Measurements from ENCODE around the gene HAVCR1. TPM values are rescaled to one million over a fixed set of nuclear protein-coding genes. Genes with fewer than 3 reads are reported as not detected.
"Not testable (repeated sequence)": the region's sequence is repeated elsewhere in the genome, so short reads cannot be mapped to it uniquely, and the experiment has no call there.

HAVCR1 gene
- total RNA-seq, 1 experiment from 2014 or later: 0.36 TPM

DNA sequence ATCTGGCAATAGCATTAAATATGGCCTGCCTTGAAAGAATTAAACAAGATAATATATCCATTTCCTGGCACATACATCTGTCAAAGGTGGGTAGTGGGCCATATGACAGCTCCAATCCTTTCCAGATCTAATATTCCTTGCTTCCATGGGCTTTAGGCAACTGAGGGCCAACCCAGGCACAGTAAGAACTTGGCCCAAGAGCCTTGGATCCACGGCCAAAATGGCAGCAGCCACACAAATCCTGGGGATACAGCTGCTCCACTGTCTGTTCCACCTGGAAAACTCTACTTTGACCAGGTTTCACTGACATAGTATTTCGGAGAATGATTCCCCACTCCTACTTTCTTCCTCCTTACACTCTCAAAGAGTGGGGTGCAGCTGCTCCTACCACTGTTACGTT, 13.3 kb downstream of the HAVCR1 start:
- BruUV-seq (replicated peaks): no TSS peak
- CTCF ChIA-PET: no interaction called here
- TF ChIP-seq, protein P1, sequence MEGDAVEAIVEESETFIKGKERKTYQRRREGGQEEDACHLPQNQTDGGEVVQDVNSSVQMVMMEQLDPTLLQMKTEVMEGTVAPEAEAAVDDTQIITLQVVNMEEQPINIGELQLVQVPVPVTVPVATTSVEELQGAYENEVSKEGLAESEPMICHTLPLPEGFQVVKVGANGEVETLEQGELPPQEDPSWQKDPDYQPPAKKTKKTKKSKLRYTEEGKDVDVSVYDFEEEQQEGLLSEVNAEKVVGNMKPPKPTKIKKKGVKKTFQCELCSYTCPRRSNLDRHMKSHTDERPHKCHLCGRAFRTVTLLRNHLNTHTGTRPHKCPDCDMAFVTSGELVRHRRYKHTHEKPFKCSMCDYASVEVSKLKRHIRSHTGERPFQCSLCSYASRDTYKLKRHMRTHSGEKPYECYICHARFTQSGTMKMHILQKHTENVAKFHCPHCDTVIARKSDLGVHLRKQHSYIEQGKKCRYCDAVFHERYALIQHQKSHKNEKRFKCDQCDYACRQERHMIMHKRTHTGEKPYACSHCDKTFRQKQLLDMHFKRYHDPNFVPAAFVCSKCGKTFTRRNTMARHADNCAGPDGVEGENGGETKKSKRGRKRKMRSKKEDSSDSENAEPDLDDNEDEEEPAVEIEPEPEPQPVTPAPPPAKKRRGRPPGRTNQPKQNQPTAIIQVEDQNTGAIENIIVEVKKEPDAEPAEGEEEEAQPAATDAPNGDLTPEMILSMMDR (IDR thresholded peaks at IDR 0.05): no peak
- no peak for TF ChIP-seq POLR2AphosphoS5 (IDR thresholded peaks at IDR 0.05; ENCODE audit: low read depth, low read length)
- TF ChIP-seq, protein P2, sequence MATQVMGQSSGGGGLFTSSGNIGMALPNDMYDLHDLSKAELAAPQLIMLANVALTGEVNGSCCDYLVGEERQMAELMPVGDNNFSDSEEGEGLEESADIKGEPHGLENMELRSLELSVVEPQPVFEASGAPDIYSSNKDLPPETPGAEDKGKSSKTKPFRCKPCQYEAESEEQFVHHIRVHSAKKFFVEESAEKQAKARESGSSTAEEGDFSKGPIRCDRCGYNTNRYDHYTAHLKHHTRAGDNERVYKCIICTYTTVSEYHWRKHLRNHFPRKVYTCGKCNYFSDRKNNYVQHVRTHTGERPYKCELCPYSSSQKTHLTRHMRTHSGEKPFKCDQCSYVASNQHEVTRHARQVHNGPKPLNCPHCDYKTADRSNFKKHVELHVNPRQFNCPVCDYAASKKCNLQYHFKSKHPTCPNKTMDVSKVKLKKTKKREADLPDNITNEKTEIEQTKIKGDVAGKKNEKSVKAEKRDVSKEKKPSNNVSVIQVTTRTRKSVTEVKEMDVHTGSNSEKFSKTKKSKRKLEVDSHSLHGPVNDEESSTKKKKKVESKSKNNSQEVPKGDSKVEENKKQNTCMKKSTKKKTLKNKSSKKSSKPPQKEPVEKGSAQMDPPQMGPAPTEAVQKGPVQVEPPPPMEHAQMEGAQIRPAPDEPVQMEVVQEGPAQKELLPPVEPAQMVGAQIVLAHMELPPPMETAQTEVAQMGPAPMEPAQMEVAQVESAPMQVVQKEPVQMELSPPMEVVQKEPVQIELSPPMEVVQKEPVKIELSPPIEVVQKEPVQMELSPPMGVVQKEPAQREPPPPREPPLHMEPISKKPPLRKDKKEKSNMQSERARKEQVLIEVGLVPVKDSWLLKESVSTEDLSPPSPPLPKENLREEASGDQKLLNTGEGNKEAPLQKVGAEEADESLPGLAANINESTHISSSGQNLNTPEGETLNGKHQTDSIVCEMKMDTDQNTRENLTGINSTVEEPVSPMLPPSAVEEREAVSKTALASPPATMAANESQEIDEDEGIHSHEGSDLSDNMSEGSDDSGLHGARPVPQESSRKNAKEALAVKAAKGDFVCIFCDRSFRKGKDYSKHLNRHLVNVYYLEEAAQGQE (IDR thresholded peaks at IDR 0.05; ENCODE audit: insufficient read depth in 1 of 2, low read depth in 2 of 2, low read length in 1 of 2): no peak
- no peak for TF ChIP-seq TCF7L2 (IDR thresholded peaks at IDR 0.05; ENCODE audit: low read depth, low read length)
- no peak for TF ChIP-seq SIN3A (IDR thresholded peaks at IDR 0.05; ENCODE audit: borderline replicate concordance, insufficient read depth, low read depth, low read length)
- H3K9me3 ChIP-seq (ENCODE audit: control insufficient read depth, insufficient read depth, low read depth, low read length): no peaks in the 10 kb centered on the region
- no peaks in the 10 kb centered on the region for H3K4me1 ChIP-seq (ENCODE audit: control insufficient read depth, insufficient read depth, low read length)
- POLR2A ChIA-PET: no interaction called here
- DNase-seq (ENCODE audit: low read depth, low spot score) (no peak), ATAC-seq (no peak)
- intact Hi-C loops (cut with micrococcal nuclease; ENCODE audit: unreplicated experiment): no loop called here
- no peaks in the 10 kb centered on the region for H3K36me3 ChIP-seq (ENCODE audit: control insufficient read depth, insufficient read depth, low read length)
- H3K27me3 ChIP-seq (ENCODE audit: control insufficient read depth, insufficient read depth, low read length): no peaks in the 10 kb centered on the region; the same call in 1 of the 2 replicates
- H3K4me3 ChIP-seq (ENCODE audit: low read depth in 2 of 2, low read length in 2 of 2): no peak overlapping the region
- in situ Hi-C loops (cut with HindIII; ENCODE audit: low pct_unique_long_range_greater_than_20kb, low sequenced_read_pairs): no loop called here
- no peak overlapping the region for H3K27ac ChIP-seq (ENCODE audit: low read length)

DNA sequence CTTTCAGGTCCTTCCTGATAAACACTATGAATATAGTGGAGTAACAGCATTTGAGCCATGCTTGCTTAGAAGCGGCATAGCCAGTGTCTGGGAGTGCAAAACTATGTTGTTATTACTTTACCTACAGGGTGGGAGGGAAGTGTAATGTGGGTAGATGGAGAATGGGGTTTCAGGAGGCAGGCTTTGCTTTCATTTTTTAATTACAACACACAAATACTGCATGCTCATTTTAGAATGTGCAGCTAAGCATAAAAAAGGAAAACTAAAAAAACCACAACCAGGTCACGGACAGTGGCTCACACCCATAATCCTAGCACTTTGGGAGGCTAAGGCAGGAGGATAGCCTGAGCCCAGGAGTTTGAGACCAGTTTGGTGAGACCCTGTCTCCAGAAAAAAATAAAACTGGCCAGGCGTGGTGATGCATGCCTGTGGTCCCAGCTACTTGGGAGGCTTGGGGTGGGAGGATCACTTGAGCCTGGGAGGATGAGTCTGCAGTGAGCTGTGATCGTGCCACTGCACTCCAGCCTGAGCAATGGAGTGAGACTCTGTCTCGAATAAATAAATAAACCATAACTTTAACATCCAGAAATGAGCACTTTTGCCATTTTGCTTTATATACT, 20.2 kb downstream of the HAVCR1 start:
- no peak for TF ChIP-seq TCF7L2 (IDR thresholded peaks at IDR 0.05; ENCODE audit: low read depth, low read length)
- TF ChIP-seq, protein P2 (IDR thresholded peaks at IDR 0.05; ENCODE audit: insufficient read depth in 1 of 2, low read depth in 2 of 2, low read length in 1 of 2): no peak
- no peak for TF ChIP-seq POLR2AphosphoS5 (IDR thresholded peaks at IDR 0.05; ENCODE audit: low read depth, low read length)
- TF ChIP-seq SIN3A (IDR thresholded peaks at IDR 0.05; ENCODE audit: borderline replicate concordance, insufficient read depth, low read depth, low read length): no peak
- TF ChIP-seq, protein P1 (IDR thresholded peaks at IDR 0.05): no peak
- no peaks in the 10 kb centered on the region for H3K9me3 ChIP-seq (ENCODE audit: control insufficient read depth, insufficient read depth, low read depth, low read length)
- no peaks in the 10 kb centered on the region for H3K4me1 ChIP-seq (ENCODE audit: control insufficient read depth, insufficient read depth, low read length)
- H3K27me3 ChIP-seq (ENCODE audit: control insufficient read depth, insufficient read depth, low read length): no peaks in the 10 kb centered on the region
- H3K27ac ChIP-seq (ENCODE audit: low read length): no peak overlapping the region
- POLR2A ChIA-PET: no interaction called here
- CTCF ChIA-PET: no interaction called here
- in situ Hi-C loops (cut with HindIII; ENCODE audit: low pct_unique_long_range_greater_than_20kb, low sequenced_read_pairs) (no loop called here), intact Hi-C loops (cut with micrococcal nuclease; ENCODE audit: unreplicated experiment) (no loop called here)
- no peak overlapping the region for H3K4me3 ChIP-seq (ENCODE audit: low read depth in 2 of 2, low read length in 2 of 2)
- no TSS peak for BruUV-seq (replicated peaks)
- ATAC-seq: no peak
- H3K36me3 ChIP-seq (ENCODE audit: control insufficient read depth, insufficient read depth, low read length): no peaks in the 10 kb centered on the region
- no peak for DNase-seq (ENCODE audit: low read depth, low spot score)

- H3K27ac ChIP-seq (ENCODE audit: low read length); H3K36me3 ChIP-seq (ENCODE audit: control insufficient read depth, insufficient read depth, low read length); intact Hi-C loops (cut with micrococcal nuclease; ENCODE audit: unreplicated experiment); ATAC-seq; POLR2A ChIA-PET; H3K27me3 ChIP-seq (ENCODE audit: control insufficient read depth, insufficient read depth, low read length); DNase-seq (ENCODE audit: low read depth, low spot score); in situ Hi-C loops (cut with HindIII; ENCODE audit: low pct_unique_long_range_greater_than_20kb, low sequenced_read_pairs); CTCF ChIA-PET; H3K4me3 ChIP-seq (ENCODE audit: low read depth in 2 of 2, low read length in 2 of 2); H3K4me1 ChIP-seq (ENCODE audit: control insufficient read depth, insufficient read depth, low read length); BruUV-seq (replicated peaks); H3K9me3 ChIP-seq (ENCODE audit: control insufficient read depth, insufficient read depth, low read depth, low read length): not testable (repeated sequence)
Observed at GRCh38 chr5:157034106-157035072, 24.5 kb downstream of the HAVCR1 start.
